Fibroblast of gingiva (primary cell): ENCODE data around the gene ANKZF1.
"Not testable (repeated sequence)": the region's sequence is repeated elsewhere in the genome, so short reads cannot be mapped to it uniquely, and the experiment has no call there.

Experiments used
- DNase-seq: peaks from one replicate; pipeline ENCODE4 v3.0.0-alpha.2; 2011; ENCODE audit warnings: low read depth

The ANKZF1 gene

GRCh38 chr2:219254590-219255201, 25.1 kb downstream of the ANKZF1 start:
- peak; percentile 15 for DNase-seq

DNA sequence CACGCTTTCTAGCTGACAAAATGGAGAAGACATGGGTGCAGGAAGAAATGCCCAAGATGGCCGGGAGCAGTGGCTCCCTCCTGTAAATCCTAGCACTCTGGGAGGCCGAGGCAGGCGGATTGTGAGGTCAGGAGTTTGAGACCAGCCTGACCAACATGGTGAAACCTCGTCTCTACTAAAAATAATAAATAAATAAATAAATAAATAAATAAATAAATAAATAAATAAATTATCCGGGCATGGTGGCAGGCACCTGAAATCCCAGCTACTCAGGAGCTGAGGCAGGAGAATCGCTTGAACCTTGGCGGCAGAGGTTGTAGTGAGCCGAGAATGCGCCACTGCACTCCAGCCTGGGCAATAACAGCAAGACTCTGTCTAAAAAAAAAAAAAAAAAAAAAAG, 29.3 kb downstream of the ANKZF1 start:
- DNase-seq = not testable (repeated sequence)

- DNase-seq = no peak
Observed at GRCh38 chr2:219261024-219261855, 31.6 kb downstream of the ANKZF1 start.

DNA sequence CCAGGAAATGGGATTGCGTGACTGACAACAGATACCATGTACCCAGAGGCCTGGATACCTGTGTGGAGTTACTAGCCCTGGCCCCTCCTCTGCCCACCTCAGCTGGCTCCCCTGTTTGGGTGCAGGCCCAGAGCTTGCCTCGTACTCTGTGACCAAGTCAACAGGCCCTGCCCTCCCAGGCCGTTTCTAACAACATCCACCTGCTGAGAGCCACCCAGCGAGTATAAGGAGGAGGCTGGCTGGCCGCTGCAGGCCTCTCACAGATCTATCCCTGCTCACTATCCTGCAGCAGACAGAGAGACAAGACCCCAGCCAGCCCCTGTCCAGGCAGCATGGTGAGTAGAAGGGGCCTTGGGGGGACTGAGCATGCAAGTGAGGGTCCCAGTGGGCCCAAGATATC, 36.6 kb downstream of the ANKZF1 start:
- no peak for DNase-seq

DNA sequence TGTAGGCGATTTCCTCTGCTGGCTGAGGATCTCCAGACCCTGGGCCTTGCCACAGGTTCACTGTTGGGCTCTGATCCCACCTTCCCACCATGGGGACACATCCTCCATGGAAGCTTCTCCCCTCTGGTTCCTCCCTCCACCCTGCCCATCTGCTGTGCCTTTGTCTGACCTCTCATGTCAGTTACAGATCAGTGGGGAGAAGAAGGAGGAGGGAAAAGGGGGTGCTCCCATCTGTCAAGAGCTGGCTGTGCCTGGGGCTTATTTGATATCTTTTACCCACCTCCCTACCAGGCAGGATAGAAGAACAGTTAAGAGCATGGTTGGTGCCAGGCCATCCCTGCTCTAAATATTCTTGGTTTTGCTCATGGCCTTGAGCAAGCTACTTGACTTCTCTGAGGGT, 37.3 kb downstream of the ANKZF1 start:
- no peak for DNase-seq

- no peak for DNase-seq
Observed at GRCh38 chr2:219268294-219268693, 38.7 kb downstream of the ANKZF1 start.

- DNase-seq = no peak
Observed at GRCh38 chr2:219269362-219270054, 39.9 kb downstream of the ANKZF1 start.

GRCh38 chr2:219270055-219270372, 40.4 kb downstream of the ANKZF1 start:
- DNase-seq = no peak

GRCh38 chr2:219271021-219271420, 41.4 kb downstream of the ANKZF1 start:
- no peak for DNase-seq

- no peak for DNase-seq
Observed at GRCh38 chr2:219272356-219272755, 42.8 kb downstream of the ANKZF1 start.

- no peak for DNase-seq
Observed at GRCh38 chr2:219272995-219273394, 43.4 kb downstream of the ANKZF1 start.

GRCh38 chr2:219273937-219274336, 44.3 kb downstream of the ANKZF1 start:
- DNase-seq = no peak

DNA sequence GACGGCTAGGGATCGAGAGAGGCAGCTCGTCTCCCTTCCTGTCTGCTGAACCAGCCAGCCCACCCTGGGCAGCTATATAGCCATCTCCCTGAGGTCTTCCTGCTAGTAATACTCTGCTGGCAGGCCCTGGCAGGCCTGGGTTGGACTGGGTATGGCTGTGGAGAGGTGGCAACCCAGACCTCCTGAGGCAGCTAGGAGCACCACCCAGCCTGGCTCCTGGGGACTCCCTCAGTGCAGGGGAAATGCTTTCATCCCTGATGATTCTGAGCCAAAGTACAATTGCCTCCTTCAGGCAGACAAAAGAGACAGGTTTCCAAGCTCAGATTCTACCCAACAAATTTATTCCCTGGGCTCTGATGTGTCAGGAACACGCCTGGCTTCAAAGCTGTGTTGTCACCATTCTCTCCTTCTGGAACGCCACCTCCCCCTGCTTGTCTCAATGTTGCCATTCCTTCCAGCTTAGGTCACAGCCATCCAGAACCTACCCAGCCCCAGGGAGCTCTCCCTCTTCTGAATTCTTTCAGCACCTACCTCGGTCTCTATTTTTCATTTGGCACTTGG, 44.8 kb downstream of the ANKZF1 start:
- DNase-seq = peak; percentile 58

- DNase-seq = peak; percentile 70
Observed at GRCh38 chr2:219277703-219278654, 48.4 kb downstream of the ANKZF1 start.

DNA sequence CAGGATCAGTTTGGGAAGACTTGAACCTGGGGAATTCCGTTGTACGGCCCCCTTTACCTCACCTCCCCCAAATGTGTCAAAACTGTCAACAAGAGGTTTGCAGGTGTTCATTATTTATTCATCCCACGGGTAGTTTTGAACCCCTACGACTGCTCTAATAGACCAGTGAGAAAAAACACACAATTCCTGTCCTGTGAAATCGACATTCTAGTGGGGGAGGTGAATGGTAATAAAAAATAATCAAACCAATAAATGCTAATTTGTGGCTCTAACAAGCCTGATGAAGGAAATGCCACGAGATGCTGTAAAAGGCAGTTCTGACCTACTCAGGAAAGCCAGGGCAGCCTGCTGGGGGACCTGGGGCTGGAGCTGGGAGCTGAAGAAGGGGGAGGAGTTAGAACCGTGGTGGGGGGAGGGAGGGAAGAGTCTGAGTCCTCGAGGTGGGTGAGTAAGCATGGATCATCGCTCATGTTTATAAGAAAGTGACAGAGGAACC, 49.1 kb downstream of the ANKZF1 start:
- DNase-seq = no peak

DNA sequence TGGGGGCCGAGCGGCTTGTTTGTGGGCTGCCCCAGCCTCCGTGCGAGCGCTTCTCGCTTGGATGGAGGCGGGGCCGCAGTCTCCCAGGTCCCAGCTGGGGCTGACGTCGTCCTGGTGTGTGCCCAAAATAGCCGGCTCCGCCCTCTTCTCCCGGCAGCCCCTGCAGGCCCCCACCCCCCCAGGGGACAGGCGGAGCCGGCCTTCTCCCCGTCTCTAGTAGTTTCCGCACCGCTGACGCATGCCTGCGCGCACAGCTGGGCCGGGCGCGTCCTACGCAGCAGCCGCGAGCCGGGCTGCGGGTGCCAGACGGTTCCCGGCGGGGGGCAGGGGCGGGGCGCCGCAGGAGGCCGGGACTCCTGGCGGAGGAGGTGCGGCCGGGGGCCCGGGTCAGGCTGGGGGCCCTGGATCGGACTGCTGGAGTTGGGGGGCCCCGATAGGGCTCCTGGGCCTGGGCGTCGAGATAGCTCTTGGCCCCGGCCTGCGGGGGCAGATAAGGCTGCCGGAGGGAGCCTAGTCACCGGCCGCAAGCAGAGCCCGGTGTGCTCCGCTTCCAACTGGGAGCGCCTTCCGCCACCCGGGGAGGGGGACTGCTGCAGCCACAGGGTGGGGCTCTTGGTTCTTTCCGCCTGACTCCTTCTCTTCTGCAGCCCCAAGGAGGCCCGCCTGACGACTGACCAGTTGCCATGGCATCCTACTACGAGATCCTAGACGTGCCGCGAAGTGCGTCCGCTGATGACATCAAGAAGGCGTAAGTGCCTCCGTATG, 49.7 kb downstream of the ANKZF1 start, which contains the start of gene DNAJB2:
Gene DNAJB2, plus strand, starts transcription at position 216 of the 765 bp plus-strand sequence. Its CDS starts 468 bp downstream, at position 684.
- peak; percentile 99 for DNase-seq

GRCh38 chr2:219279916-219280516, 50.4 kb downstream of the ANKZF1 start:
- no peak for DNase-seq

DNA sequence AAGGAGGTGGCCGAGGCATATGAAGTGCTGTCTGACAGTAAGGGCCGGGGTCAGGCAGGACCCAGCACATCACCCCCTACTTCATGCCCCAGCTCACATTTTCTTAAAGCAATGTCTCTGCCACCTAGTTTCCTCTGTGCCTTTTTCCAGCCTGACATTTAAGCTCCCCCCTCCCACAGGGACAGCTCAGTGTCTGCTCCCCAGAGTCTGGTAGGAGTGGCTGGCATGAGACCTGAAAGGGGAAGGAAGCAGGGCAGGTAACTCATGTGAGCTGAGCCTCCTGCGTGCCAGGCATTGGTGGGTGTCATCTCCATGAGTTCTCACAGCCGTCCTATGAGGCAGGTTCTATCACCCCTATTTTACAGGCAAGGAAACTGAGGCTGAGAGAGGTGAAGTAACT, 51.0 kb downstream of the ANKZF1 start:
- DNase-seq = no peak

- no peak for DNase-seq
Observed at GRCh38 chr2:219281588-219281987, 52.0 kb downstream of the ANKZF1 start.

DNA sequence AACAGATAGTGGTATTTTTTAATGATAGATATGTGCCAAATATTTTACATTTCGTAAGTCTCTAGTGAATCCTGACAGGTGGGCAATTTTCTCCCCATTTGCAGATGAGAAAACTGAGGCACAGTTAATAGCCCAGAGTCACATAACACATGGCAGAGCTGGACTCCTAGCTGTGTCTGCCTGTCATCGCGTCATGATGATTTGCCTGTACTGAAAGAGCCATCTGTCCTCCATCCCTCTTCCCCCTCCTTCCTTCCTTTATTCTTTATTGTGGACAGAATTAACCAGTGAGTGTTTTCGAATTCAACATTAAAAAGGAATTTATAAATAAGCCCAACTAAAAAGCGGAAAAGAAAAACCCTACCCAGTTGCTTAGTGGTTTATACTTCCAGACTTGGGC, 52.8 kb downstream of the ANKZF1 start:
- no peak for DNase-seq
